HG02938 (cell line): Measurements from ENCODE around the gene FGD3.
"Not testable (repeated sequence)": the region's sequence is repeated elsewhere in the genome, so short reads cannot be mapped to it uniquely, and the experiment has no call there.

Experiments used
- ATAC-seq: cut with Tn5 transposase; IDR thresholded peaks from one replicate; pipeline ENCODE4 v1.9.1; 2021; ENCODE audit warnings: mild to moderate bottlenecking, moderate library complexity; ENCODE audit not compliant: unreplicated experiment

FGD3 gene

DNA sequence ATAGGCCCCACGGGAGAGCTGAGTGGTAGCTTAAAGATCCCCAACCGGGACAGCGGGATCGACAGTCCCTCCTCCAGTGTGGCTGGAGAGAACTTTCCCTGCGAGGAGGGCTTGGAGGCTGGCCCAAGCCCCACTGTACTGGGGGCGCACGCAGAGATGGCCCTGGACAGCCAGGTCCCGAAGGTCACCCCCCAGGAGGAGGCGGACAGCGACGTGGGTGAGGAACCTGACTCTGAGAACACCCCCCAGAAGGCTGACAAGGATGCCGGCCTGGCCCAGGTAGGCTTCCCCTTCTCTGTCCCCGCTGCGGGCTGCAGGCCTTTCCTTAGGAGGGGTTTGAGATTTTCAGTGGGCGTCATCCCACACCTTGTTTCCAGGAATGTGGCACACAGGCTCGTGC is 29.1 kb downstream of the FGD3 start:
- ATAC-seq = no peak

DNA sequence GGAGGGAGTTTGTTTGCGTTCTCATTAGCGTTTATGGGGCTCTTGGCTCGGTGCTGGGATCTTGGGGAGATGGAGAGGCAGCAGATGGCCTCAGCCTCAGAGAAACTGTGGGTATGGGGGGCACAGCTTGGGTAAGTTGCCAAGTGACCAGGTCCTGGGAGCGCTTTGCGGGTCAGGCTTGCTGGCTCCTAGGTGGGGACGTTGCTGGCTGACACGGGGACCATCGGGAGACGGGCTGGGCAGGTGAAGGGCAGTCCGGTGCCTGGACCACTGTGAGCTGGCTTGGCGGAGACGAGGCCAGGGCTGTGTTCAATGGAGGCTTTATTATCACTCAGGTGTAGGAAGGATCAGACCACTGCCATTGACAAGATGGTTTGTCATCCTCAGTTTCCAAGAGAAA is 30.0 kb downstream of the FGD3 start:
- ATAC-seq = no peak

DNA sequence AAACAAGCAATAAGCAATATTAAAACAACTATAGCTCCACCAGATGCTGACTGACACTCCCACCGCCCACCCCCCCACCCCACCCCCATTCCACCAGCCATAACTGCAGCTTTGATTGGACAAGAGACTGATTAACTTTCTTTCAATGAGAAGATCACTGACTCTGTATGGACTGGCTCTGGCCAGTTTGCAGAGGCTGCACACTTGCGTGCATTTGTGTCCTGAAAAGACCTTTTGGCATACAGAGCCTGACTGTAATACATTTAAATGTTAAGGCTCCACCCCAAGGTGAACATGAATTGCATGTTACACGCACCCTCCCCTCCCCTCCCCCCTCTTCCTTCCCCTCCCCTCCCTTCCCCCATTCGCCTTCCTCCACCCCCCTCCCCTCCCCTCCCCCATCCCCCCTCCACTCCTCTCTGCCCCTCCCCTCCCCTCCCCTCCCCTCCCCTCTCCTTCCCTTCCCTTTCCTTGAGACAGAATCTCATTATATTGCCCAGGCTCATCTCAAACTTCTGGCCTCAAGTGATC is 31.1 kb downstream of the FGD3 start:
- no peak for ATAC-seq

DNA sequence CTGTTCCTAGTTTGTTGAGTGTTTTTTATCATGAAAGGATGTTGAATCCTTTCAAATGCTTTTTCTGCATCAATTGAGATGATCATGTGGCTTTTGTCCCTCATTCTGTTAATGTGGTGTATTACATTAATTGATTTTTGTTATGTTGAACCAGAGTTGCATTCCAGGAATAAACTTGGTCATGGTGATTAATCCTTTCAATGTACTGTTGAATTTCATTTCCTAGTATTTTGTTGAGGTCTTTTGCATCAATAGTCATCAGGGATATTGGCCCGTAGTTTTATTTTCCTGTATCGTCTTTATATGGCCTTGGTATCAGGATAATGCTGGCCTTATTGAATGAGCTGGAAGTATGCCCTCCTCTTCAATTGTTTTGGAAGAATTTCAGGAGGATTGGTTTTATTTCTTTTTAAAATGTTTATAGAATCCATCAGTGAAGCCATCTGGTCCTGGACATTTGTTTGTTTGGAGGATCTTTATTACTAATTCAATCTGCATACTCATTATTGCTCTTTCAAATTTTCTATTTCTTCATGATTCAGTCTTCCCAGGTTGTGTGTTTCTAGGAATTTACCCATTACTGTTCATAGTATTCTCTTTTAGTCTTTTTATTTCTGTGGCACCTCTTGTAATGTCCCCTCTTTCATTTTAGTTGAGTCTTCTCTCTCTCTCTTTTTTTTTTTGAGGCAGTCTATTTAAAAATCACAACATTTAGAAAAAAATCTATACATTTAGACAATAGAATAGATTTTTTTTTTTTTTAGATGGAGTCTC is 32.1 kb downstream of the FGD3 start:
- ATAC-seq = no peak

DNA sequence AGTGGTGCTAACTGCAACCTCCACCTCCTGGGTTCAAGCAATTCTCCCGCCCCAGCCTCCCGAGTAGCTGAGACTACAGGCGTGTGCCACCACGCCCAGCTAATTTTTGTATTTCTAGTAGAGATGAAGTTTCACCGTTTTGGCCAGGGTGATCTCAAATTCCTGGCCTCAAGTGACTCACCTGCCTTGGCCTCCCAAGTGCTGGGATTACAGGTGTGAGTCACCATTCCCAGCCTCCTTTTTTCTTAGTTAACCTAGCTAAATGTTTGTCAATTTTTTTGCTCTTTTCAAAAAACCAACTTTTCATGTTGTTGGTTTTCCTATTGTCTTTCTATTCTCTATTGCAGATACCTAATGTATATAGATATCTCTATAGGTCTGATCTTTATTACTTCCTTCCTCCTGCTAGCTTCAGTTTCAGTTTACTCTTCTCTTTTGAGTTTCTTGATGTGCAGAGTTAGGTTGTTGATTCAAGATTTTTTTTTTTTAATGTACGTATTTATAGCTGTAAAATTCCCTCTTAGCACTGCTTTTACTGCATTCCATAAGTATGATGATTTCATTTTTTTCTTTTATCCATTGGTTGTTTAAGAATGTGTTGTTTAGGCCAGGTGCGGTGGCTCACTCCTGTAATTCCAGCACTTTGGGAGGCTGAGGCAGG is 32.9 kb downstream of the FGD3 start:
- no peak for ATAC-seq

DNA sequence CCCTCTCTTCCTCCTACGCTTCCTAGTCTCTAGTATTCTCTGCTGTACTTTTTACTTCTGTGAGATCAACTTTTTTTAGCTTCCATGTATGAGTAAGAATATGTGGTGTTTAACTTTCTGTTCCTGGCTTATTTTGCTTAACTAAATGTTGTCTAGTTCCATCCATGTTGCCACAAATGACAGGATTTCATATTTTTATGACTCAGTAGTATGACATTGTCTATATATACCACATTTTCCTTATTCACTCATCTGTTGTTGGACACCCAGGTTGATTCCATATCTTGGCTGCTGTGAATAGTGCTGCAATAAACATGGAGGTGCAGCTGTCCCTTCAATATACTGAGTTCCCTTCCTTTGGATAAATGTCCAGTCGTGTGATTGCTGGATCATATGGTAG is 34.8 kb downstream of the FGD3 start:
- no peak for ATAC-seq

DNA sequence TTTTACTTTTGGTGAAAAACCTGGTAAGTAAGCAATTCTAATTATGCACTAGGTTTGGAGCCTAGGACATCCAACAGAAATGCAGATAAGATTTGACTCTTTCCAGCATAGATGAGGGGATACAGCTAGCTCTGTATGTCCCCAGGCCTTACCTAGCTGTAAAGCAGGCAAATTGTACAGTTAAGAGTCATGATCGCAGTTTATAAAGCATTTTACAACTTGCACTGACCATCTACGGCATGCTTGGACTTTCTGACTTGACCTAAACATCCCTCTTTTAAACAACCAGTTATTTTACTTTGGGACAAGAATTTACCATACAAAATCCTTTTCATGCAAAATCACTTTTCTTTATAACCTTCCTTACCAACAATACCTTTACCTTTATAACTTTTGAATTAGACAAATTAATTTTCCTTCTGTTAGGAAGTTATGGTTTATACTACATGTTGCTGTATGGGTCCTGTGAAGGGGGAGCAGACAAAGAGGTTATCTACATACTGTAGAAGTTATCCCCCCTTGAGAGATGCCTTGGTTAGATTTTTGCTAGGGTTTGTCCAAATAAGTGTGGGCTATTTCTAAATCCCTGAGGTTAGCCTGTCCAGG is 36.8 kb downstream of the FGD3 start:
- no peak for ATAC-seq

DNA sequence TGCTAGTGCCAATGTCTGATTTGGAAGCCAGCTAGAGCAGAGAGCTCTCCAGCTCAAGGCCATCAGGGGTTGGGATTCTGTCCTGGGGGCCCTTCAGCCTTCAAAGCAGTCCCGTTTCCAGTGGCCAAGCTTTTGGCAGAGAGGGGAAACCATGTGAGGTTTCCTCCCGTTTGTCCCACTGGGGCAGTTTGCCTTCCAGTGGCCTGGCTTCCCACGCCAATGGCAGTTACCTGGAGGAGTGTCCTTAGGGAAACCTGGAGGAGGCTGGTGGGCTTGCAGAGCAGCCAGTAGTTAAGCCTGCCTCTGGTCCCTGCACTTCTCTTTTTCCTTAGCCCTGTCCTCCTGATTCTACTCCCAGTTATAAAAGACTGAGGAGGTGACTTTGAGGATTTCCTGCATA is 37.7 kb downstream of the FGD3 start:
- ATAC-seq = no peak

DNA sequence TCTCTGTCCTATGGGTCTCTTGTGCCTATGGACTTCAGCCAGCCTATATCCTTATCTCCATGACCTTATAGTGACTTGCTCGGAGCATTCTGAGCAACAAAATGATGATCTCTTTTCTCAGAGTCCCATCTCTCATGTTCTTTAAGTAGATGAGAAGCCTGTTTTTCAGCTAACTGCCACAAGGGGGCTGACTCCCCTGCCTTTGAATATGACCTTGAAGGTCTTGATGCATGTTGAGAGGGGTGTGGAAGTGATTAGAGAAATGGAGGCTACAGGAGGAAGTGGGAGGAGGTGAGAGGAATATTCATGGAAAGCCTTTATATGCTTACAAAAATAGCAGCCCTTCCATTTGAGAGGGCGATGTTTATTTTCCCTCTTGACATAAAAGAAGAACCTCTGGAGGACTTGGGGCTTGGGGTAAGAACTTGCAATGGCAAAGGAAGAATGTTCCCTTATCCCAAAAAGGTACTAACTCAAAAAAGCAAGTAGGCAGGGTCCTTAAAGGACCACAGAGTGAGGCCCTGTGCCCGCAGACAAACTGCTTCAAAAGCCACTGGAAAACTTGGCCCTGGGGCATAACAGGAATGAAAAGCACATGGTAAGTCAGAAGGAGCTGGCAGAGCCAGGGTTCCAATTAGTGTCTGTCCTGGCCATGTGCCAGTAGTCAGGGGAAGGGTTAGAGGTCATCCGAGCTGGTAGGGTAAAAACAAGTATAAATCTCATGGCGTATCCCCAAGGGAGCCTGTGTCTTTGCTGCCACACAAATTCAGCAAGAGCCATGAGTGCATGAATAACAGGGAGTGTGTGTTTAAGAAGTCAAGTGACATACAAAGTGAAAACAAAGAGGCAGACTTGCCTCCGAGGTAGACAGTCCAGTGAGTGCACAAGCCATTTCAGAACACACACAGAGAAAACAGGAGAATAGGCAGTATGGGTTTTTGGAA is 39.1 kb downstream of the FGD3 start:
- ATAC-seq = no peak

DNA sequence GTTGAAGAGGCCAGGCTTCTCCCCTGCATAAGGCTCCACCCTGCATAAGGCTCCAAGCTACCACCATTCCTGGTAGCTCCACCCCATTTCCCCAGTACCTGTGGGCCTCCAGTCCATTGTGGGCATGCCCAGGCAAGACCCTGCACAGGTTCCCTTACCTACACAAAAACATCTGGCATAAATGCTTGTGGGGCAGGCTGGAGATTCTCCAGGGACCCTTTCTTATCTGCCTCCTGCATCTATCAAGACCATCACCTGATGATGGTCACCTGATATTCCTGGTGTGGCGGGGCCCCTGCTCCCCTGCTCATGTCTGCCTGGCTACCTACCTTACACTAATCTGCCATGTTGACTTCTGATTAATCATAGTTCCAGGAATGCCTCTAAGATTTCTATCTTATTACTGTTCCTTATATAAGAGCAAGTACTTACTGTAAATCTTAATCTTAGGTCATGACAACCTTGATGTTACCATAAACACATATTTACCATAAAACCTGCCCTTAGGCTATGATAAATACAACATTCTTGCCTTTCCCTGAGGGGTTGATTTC is 41.0 kb downstream of the FGD3 start:
- no peak for ATAC-seq

DNA sequence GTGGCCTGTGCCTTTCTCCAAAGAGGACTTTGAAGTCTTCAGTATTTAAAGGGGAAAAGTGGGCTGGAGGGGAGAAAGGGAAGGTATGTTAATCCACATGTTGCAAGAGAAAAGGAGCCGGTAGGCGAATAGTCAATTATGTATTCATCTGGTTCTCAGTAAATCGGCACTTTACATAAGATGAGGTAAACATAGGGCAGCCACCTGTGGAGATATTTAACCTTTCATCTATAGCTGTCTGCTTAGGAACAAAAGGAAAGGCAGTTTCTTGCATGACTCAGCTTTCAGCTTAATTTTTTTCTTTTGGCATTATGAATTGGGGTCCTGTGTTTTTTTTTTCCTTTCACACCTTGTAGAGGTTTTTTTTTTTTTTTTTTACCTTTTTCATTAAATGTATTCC is 42.2 kb downstream of the FGD3 start:
- ATAC-seq = no peak

DNA sequence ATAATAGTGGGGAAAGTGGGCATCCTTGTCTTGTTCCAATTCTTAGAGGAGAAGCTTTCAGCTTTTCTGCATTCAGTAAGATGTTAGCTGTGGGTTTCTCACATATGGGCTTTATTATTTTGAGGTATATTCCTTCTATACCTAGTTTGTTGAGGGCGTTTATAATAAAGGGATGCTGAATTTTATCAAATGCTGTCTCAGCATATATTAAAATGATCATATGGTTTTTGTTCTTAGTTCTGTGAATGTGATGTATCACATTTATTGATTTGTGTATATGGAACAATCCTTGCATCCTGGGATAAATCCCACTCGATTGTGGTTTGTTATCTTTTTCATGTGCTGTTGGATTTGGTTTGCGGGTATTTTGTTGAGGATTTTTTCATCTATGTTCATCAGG is 43.1 kb downstream of the FGD3 start:
- ATAC-seq = no peak

DNA sequence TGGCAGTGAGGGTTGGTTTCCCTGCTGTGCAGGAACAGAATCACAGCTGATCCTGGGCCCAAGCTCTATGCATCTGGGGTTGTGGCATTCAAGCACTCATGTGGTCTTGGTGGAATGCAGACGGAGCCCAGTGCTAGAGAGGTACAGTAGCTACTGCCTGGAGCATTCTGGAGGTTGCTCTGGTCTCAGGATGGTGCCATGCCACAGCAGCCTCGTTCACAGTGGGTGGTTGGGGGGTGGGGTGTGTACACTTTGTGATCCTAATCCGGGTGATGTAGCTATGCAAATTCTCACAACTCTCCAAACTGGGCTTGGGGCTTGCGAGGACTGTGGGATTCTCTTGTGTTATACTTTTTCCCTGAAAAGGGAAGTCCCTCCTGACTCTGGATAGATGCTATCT is 45.2 kb downstream of the FGD3 start:
- ATAC-seq = no peak

DNA sequence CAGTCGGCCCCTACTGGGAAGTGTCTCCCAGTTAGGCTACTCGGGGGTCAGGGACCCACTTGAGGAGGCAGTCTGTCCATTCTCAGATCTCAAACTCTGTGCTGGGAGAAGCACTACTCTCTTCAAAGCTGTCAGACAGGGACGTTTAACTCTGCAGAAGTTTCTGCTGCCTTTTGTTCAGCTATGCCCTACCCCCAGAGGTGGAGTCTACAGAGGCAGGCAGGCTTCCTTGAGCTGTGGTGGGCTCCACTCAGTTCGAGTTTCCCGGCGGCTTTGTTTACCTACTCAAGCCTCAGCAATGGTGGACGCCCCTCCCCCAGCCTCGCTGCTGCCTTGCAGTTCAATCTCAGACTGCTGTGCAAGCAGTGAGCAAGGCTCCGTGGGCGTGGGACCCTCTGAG is 51.5 kb downstream of the FGD3 start:
- not testable (repeated sequence) for ATAC-seq

DNA sequence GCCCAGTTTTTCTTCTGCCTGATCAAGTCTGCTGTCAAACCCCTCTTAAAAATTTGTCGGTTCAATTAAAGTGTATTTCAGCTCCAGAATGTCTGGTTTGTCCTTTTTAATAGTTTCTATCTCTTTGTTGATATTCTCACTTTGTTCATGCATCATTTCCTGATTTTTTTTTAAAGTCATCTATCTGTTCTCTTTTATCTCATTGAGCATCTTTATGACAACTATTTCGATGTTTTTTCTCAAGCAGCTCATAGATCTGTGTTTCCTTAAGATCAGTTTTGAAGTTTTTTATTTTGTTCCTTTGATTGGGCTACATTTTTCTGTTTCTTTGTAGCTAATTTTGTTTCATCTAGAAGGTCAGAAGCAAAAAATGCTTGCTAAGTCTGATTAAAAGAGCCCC is 53.7 kb downstream of the FGD3 start:
- ATAC-seq = no peak

DNA sequence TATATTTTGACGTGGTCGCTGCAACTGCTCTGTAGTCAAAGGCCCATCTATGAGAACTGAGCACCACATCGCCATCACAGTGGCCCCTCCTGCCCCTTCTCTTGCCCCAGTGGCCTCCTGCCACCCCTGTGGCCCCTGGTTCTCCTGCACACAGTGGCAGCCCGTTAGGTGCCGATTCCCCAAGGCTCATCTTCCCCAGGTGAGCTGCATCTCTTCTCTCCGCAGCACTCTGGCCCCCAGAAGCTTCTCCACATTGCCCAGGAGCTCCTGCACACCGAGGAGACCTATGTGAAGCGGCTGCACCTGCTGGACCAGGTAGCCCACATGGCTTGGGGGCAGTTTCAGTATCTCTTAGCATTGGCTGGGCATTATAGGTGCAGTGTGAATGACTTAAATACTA is 55.4 kb downstream of the FGD3 start:
- ATAC-seq = no peak

DNA sequence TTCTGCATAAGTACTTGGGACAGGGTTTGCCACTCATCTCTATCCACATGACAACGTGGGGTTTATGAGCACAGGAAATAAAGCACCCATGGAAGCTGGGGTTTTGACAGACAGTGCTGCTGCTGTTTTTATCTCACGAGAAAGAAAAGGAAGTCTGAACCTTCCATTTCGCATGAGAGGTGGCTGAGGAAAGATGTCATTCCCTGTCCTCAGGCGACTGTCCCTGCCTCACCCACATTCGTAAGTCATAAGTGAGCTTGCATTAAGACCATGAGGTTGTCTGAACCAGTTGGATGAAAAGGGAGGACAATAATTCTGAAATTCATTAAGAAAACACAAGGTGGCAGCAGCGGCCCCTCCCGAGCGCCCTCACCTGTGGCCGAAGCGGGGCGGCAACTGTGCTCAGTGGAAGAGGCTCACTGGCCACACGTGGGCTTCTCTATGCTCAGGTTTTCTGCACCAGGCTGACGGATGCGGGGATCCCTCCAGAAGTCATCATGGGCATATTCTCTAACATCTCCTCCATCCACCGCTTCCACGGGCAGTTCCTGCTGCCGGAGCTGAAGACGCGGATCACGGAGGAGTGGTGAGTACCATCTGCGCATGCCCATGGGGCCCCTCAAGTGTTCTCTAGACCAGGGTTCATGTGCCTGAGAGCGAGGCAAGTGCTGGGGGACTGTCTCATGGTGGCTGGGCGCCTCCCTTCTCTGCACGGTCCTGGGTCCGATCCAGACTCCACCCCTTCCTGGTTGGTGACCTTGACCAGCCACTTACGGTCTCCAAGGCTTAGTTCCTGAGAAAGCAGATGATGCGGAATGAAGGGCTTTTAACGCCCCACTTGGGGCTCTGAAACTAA is 56.5 kb downstream of the FGD3 start:
- ATAC-seq = no peak

DNA sequence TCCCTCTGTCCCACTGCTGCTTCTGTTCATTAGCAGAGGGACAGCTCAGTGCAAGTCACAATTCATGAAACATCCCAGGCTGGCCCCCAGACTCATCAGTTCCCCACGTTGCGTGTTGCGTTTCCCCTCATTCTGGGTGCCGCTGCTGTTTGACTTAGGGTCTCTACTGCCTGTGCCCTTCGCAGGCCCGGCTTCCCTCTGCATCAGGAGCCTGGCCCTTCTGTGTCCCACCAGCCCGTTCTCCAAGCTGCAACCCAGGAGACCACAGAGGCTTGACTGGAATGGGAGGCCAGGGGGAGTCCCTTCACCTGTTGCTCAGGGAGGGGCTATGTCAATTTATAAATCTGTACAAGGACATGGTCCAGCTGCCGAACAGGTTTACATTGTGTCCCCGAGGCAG is 57.2 kb downstream of the FGD3 start:
- no peak for ATAC-seq

DNA sequence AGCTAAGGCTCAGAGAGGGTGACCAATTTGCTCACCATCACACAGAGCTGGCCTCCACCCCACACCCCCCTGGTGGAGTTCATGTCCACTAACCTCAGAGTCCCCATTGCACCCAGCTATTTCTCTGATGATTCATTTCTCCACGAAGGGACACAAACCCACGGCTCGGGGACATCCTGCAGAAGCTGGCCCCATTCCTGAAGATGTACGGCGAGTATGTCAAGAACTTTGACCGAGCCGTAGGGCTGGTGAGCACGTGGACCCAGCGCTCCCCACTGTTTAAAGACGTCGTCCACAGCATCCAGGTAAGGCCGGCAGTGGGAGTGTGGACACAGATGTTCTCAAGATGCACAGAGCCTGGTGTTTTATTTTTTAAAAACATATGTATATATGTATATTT is 58.6 kb downstream of the FGD3 start:
- ATAC-seq = no peak

DNA sequence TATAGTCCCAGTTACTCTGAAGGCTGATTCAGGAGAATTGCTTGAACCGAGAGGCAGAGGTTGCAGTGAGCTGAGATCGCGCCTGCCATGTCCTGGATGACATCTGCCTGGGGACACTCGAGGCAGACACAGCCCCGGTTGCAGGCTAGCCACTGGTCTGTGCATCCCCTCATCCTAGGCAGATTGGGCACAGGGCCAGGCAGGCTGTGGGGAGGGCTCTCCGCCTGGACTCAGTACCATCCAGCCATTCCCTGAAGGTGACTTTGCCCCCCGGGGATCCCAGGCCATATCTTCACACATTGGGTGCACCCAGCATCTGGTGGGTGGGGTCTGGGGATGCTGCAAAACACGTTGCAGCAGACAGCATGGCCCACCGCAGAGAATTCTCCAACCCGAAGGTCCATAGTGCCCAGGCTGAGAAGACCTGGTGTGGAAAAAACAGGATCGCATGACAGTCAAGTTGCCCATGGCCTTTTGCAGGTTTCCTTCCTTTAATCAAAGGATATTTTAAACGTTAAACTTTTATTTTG is 60.3 kb downstream of the FGD3 start:
- no peak for ATAC-seq
